Fibroblast of skin of back (primary cell): ENCODE measurements around the gene LGALS3BP.

ENCODE experiments used
- DNase-seq: peaks from one replicate; pipeline ENCODE4 v3.0.0-alpha.2; 2013

The LGALS3BP gene

GRCh38 chr17:78981010-78981888, 1.5 kb upstream of the LGALS3BP start:
- DNase-seq: no peak

- no peak for DNase-seq
Measured at GRCh38 chr17:78980624-78980972, 875 bp upstream of the LGALS3BP start.

GRCh38 chr17:78977997-78978973, 1.4 kb downstream of the LGALS3BP start:
- no peak for DNase-seq

DNA sequence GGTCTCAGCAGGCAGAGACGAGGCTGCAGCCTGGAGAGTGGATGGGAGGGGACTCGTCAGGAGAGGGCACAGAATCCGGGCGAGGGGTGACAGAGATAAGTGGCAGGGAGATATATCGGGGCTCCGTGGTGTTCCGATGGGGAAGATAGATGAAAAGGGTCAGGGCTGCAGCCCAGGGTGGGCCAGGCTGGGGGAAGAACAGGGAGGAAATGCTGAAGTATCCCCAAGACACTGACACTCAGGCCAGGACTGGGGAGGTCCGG, 2.1 kb downstream of the LGALS3BP start:
- no peak for DNase-seq

DNA sequence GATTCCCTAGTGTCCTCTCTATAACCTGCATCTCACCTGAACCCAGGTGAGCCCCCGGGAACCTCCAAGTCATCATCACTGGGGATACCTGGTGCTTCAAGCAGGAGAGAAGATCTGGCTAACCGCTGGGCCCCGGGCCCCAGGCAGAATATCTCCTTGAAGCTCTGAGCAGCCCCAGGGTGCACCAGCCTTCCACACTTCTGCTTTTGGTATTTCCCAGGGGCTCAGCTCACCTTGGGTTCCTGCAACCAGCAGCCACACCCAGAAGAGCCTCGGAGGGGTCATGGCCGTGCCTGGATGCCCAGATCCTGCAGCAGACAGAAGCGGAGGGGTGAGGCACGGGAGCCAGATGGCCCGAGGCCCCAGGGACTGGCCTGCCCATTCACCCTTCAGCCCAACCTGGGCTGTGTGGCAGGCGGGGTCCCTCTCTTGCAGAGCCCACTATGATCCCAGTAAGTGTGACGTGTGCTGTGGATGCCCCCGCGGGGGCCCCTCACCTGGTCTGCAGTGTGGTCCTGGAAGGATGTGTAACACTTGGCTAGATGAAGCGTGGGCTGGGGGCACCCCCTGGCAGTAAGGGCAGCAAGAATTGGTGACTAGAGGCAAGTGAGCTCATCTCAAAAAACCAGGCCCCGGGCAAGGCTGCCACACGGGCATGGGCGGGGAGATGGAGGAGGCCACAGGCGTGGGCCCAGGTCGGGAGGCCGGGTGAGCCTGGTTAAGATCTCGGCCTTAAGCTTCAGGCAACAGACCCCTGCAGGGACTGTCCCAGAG, 2.6 kb downstream of the LGALS3BP start:
- DNase-seq: no peak

GRCh38 chr17:78974635-78975591, 4.8 kb downstream of the LGALS3BP start:
- peak; percentile 81 for DNase-seq

GRCh38 chr17:78973792-78974520, 5.8 kb downstream of the LGALS3BP start:
- DNase-seq: no peak

DNA sequence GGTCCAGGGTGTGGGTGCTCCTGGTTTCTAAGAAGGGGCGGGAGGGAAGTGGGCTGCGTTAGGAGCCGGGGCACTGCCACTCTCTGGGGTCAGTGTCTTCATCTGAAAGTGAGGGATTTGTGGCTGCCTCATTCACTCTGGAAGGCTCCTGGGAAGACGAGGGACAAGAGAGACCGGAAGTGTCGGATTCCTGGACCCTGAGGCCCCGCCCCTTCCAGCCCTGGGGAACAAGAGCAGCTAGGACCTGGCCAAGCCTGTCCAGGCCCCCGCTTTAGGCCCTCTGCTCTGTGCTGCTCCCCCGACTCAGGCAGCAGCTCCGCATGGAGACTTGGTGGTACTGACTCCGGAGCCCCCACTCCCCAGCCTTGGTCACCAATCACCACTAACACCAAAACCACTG, 6.5 kb downstream of the LGALS3BP start:
- peak; percentile 44 for DNase-seq

GRCh38 chr17:78972507-78973105, 7.1 kb downstream of the LGALS3BP start:
- no peak for DNase-seq

- DNase-seq: no peak
Measured at GRCh38 chr17:78971756-78972506, 7.8 kb downstream of the LGALS3BP start.

GRCh38 chr17:78970834-78971755, 8.6 kb downstream of the LGALS3BP start:
- peak; percentile 67 for DNase-seq

- DNase-seq: no peak
Measured at GRCh38 chr17:78969865-78970264, 9.9 kb downstream of the LGALS3BP start.

DNA sequence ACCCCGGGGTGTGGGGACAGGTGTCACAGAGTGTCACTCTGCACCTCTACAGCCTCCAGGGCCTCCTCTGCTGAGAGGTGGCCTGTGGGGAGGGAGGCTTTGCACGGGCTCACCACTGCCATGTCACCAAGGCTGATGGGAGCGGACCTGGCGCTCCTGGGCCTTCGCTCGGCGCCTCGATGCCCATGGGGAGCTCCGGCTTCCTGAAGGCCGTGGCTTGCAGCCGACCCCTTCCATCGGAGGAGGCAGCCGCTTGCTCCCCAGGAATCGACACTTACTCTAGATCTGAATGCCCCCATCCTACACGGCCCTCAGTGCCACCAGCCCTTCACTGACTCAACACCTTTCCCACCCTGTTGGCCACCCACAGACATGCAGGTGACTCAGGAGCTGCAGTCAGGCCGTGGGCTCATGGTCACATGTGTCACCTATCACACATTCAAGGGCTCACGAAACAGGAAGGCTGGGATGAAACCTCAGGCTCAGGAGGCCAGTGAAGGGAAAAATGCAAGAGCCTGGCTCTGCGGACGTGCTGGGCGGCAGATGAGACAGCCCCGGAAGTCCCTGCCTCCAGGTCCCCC, 11.9 kb downstream of the LGALS3BP start:
- DNase-seq: no peak

- DNase-seq: no peak
Measured at GRCh38 chr17:78966910-78967600, 12.7 kb downstream of the LGALS3BP start.

- DNase-seq: no peak
Measured at GRCh38 chr17:78966123-78966813, 13.5 kb downstream of the LGALS3BP start.

- DNase-seq: no peak
Measured at GRCh38 chr17:78965491-78965924, 14.2 kb downstream of the LGALS3BP start.

DNA sequence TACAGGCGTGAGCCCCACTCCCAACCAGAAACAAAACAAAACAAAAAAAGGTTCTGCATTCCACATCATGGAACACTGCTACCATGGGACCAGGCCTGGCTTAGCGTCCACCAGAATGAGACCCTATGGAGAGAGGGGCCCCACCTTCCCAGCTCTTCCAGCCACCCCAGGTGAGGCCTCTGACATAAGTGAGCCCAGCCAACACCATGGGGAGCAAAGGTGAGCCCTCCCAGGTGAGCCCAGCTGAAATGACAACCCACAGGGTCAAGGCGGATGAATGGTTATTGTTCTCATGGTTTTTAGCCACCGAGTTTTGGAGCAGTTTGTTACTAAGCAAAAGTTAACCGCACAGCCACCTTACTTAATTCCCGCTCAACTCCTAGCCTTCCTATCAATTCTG, 16.3 kb downstream of the LGALS3BP start:
- no peak for DNase-seq
